ENCODE measurements around the gene TMED8.

Gene TMED8

GRCh38 chr14:77296906-77297305 lies 80.0 kb downstream of the TMED8 start:
- Histone ChIP-seq H3K4me1 (ENCODE audit: control insufficient read depth in 1 of 2, insufficient read depth in 2 of 2, low read length in 2 of 2) (peaks cover 0 to 4% of the 10 kb centered on the region in 2 experiments), H3K4ac (ENCODE audit: low read depth, low read length) (no peak overlapping the region), H3K9ac (ENCODE audit: low read length) (no peak overlapping the region), H3K36me3 (ENCODE audit: control insufficient read depth in 1 of 2, insufficient read depth in 2 of 2, low read length in 2 of 2) (peaks cover 15 to 32% of the 10 kb centered on the region in 2 experiments), H3K79me1 (ENCODE audit: low read length) (peaks cover 8% of the 10 kb centered on the region), H2AK5ac (ENCODE audit: low read length) (no peak overlapping the region), H4K91ac (ENCODE audit: low read depth, low read length) (no peak overlapping the region), H3K79me2 (ENCODE audit: control insufficient read depth, insufficient read depth, low read length, poor library complexity) (no peaks in the 10 kb centered on the region), H3K9me3 (ENCODE audit: insufficient read depth, low read depth, low read length) (no peaks in the 10 kb centered on the region), H2BK12ac (ENCODE audit: low read length) (no peak overlapping the region), H3K27ac (ENCODE audit: low read depth, low read length) (no peak overlapping the region), H4K12ac (ENCODE audit: low read depth, low read length) (no peak overlapping the region), H3K4me2 (ENCODE audit: low read length) (no peak overlapping the region), H3K14ac (ENCODE audit: low read length) (no peak overlapping the region), H3K23ac (ENCODE audit: low read length) (no peak overlapping the region), H3K4me3 (ENCODE audit: low read depth, low read length) (no peak overlapping the region), H3K18ac (ENCODE audit: low read length) (no peak overlapping the region), H2AFZ (ENCODE audit: insufficient read depth, low read length, poor library complexity) (no peak overlapping the region), H3K27me3 (ENCODE audit: insufficient read depth, low read length) (no peaks in the 10 kb centered on the region), H2BK120ac (ENCODE audit: insufficient read depth, low read length, poor library complexity) (no peak overlapping the region), H4K8ac (ENCODE audit: low read depth, low read length) (no peak overlapping the region), H2BK5ac (ENCODE audit: low read depth, low read length, poor library complexity) (no peak overlapping the region)
- WGBS (ENCODE audit: extremely low coverage, insufficient coverage, insufficient read length), result no CpG with 5 or more reads among the region's 8 CpGs
- no peak for DNase-seq

- no peak overlapping the region for H3K23ac ChIP-seq (ENCODE audit: low read length)
- H4K12ac ChIP-seq (ENCODE audit: low read depth, low read length), result no peak overlapping the region
- peaks cover 15 to 32% of the 10 kb centered on the region in 2 experiments for H3K36me3 ChIP-seq (ENCODE audit: control insufficient read depth in 1 of 2, insufficient read depth in 2 of 2, low read length in 2 of 2)
- H3K9ac ChIP-seq (ENCODE audit: low read length), result no peak overlapping the region
- no peak overlapping the region for H3K4ac ChIP-seq (ENCODE audit: low read depth, low read length)
- H4K8ac ChIP-seq (ENCODE audit: low read depth, low read length), result no peak overlapping the region
- no peaks in the 10 kb centered on the region for H3K27me3 ChIP-seq (ENCODE audit: insufficient read depth, low read length)
- H3K18ac ChIP-seq (ENCODE audit: low read length), result peak overlapping the region; percentile 61
- no peak overlapping the region for H4K91ac ChIP-seq (ENCODE audit: low read depth, low read length)
- DNase-seq, result no peak
- no peak overlapping the region for H2BK12ac ChIP-seq (ENCODE audit: low read length)
- H3K14ac ChIP-seq (ENCODE audit: low read length), result no peak overlapping the region
- H2AK5ac ChIP-seq (ENCODE audit: low read length), result no peak overlapping the region
- WGBS (ENCODE audit: extremely low coverage, insufficient coverage, insufficient read length), result no CpG with 5 or more reads among the region's 13 CpGs
- H3K79me1 ChIP-seq (ENCODE audit: low read length), result peaks cover under 1% of the 10 kb centered on the region
- peaks cover 0 to 2% of the 10 kb centered on the region in 2 experiments for H3K4me1 ChIP-seq (ENCODE audit: control insufficient read depth in 1 of 2, insufficient read depth in 2 of 2, low read length in 2 of 2)
- H2BK120ac ChIP-seq (ENCODE audit: insufficient read depth, low read length, poor library complexity), result no peak overlapping the region
- no peaks in the 10 kb centered on the region for H3K9me3 ChIP-seq (ENCODE audit: insufficient read depth, low read depth, low read length)
- no peak overlapping the region for H2AFZ ChIP-seq (ENCODE audit: insufficient read depth, low read length, poor library complexity)
- H2BK5ac ChIP-seq (ENCODE audit: low read depth, low read length, poor library complexity), result no peak overlapping the region
- no peaks in the 10 kb centered on the region for H3K79me2 ChIP-seq (ENCODE audit: control insufficient read depth, insufficient read depth, low read length, poor library complexity)
- no peak overlapping the region for H3K4me3 ChIP-seq (ENCODE audit: low read depth, low read length)
- H3K4me2 ChIP-seq (ENCODE audit: low read length), result no peak overlapping the region
- no peak overlapping the region for H3K27ac ChIP-seq (ENCODE audit: low read depth, low read length)
Observed at GRCh38 chr14:77296155-77296554, 80.7 kb downstream of the TMED8 start.

GRCh38 chr14:77290705-77291104 lies 86.2 kb downstream of the TMED8 start:
- H2BK120ac ChIP-seq (ENCODE audit: insufficient read depth, low read length, poor library complexity), result no peak overlapping the region
- no peak overlapping the region for H4K12ac ChIP-seq (ENCODE audit: low read depth, low read length)
- no peak overlapping the region for H4K8ac ChIP-seq (ENCODE audit: low read depth, low read length)
- H3K4ac ChIP-seq (ENCODE audit: low read depth, low read length), result no peak overlapping the region
- H3K9me3 ChIP-seq (ENCODE audit: insufficient read depth, low read depth, low read length), result no peaks in the 10 kb centered on the region
- no peak overlapping the region for H3K4me2 ChIP-seq (ENCODE audit: low read length)
- no peaks in the 10 kb centered on the region for H3K27me3 ChIP-seq (ENCODE audit: insufficient read depth, low read length)
- H3K36me3 ChIP-seq (ENCODE audit: control insufficient read depth in 1 of 2, insufficient read depth in 2 of 2, low read length in 2 of 2), result peaks cover 5 to 9% of the 10 kb centered on the region in 2 experiments
- no peak overlapping the region for H3K9ac ChIP-seq (ENCODE audit: low read length)
- no peak overlapping the region for H3K23ac ChIP-seq (ENCODE audit: low read length)
- H4K91ac ChIP-seq (ENCODE audit: low read depth, low read length), result no peak overlapping the region
- no peak overlapping the region for H2AFZ ChIP-seq (ENCODE audit: insufficient read depth, low read length, poor library complexity)
- H3K4me1 ChIP-seq (ENCODE audit: control insufficient read depth in 1 of 2, insufficient read depth in 2 of 2, low read length in 2 of 2), result peaks cover 4 to 8% of the 10 kb centered on the region in 2 experiments
- no peak overlapping the region for H3K4me3 ChIP-seq (ENCODE audit: low read depth, low read length)
- H3K18ac ChIP-seq (ENCODE audit: low read length), result no peak overlapping the region
- H3K79me1 ChIP-seq (ENCODE audit: low read length), result no peaks in the 10 kb centered on the region
- H2AK5ac ChIP-seq (ENCODE audit: low read length), result no peak overlapping the region
- DNase-seq, result peak in 1 of 2 donors; percentile 14
- no peak overlapping the region for H2BK5ac ChIP-seq (ENCODE audit: low read depth, low read length, poor library complexity)
- H3K27ac ChIP-seq (ENCODE audit: low read depth, low read length), result no peak overlapping the region
- WGBS (ENCODE audit: extremely low coverage, insufficient coverage, insufficient read length), result no CpG with 5 or more reads among the region's 4 CpGs
- H2BK12ac ChIP-seq (ENCODE audit: low read length), result no peak overlapping the region
- no peaks in the 10 kb centered on the region for H3K79me2 ChIP-seq (ENCODE audit: control insufficient read depth, insufficient read depth, low read length, poor library complexity)
- H3K14ac ChIP-seq (ENCODE audit: low read length), result no peak overlapping the region

- H3K14ac ChIP-seq (ENCODE audit: low read length), result no peak overlapping the region
- no peak overlapping the region for H3K4me2 ChIP-seq (ENCODE audit: low read length)
- H3K9ac ChIP-seq (ENCODE audit: low read length), result no peak overlapping the region
- no peak overlapping the region for H2AFZ ChIP-seq (ENCODE audit: insufficient read depth, low read length, poor library complexity)
- no peak overlapping the region for H2BK12ac ChIP-seq (ENCODE audit: low read length)
- H4K8ac ChIP-seq (ENCODE audit: low read depth, low read length), result no peak overlapping the region
- H3K4ac ChIP-seq (ENCODE audit: low read depth, low read length), result no peak overlapping the region
- H3K9me3 ChIP-seq (ENCODE audit: insufficient read depth, low read depth, low read length), result no peaks in the 10 kb centered on the region
- H3K27ac ChIP-seq (ENCODE audit: low read depth, low read length), result no peak overlapping the region
- no peak overlapping the region for H2AK5ac ChIP-seq (ENCODE audit: low read length)
- H3K23ac ChIP-seq (ENCODE audit: low read length), result no peak overlapping the region
- no peak overlapping the region for H2BK120ac ChIP-seq (ENCODE audit: insufficient read depth, low read length, poor library complexity)
- no peak overlapping the region for H4K12ac ChIP-seq (ENCODE audit: low read depth, low read length)
- H3K18ac ChIP-seq (ENCODE audit: low read length), result no peak overlapping the region
- peaks cover 9 to 37% of the 10 kb centered on the region in 2 experiments for H3K36me3 ChIP-seq (ENCODE audit: control insufficient read depth in 1 of 2, insufficient read depth in 2 of 2, low read length in 2 of 2)
- no peak overlapping the region for H4K91ac ChIP-seq (ENCODE audit: low read depth, low read length)
- H3K79me2 ChIP-seq (ENCODE audit: control insufficient read depth, insufficient read depth, low read length, poor library complexity), result no peaks in the 10 kb centered on the region
- H3K4me1 ChIP-seq (ENCODE audit: control insufficient read depth in 1 of 2, insufficient read depth in 2 of 2, low read length in 2 of 2), result peaks cover 4 to 8% of the 10 kb centered on the region in 2 experiments
- H3K79me1 ChIP-seq (ENCODE audit: low read length), result no peaks in the 10 kb centered on the region
- H2BK5ac ChIP-seq (ENCODE audit: low read depth, low read length, poor library complexity), result no peak overlapping the region
- H3K27me3 ChIP-seq (ENCODE audit: insufficient read depth, low read length), result no peaks in the 10 kb centered on the region
- no peak overlapping the region for H3K4me3 ChIP-seq (ENCODE audit: low read depth, low read length)
- DNase-seq, result no peak
- no CpG with 5 or more reads among the region's 5 CpGs for WGBS (ENCODE audit: extremely low coverage, insufficient coverage, insufficient read length)
Observed at GRCh38 chr14:77286576-77286975, 90.3 kb downstream of the TMED8 start.

Measured in trophoblast cell (in vitro differentiated cells and primary cell).